NT2/D1 (cell line): ENCODE measurements around the gene FKBP8.

Experiments used
- SUZ12 ChIP-seq: IDR thresholded peaks from 2 replicates; pipeline ENCODE4 v1.6.1; 2011; ENCODE audit not compliant: insufficient read length, insufficient read depth; ENCODE audit errors: extremely low read depth
- YY1 ChIP-seq: IDR thresholded peaks from 2 replicates; pipeline ENCODE4 v1.6.1; 2011; ENCODE audit not compliant: insufficient read length, insufficient read depth
- ZNF274 ChIP-seq: IDR thresholded peaks from 2 replicates; pipeline ENCODE4 v1.6.1; 2011; ENCODE audit warnings: mild to moderate bottlenecking, low read depth, low read length

DNA sequence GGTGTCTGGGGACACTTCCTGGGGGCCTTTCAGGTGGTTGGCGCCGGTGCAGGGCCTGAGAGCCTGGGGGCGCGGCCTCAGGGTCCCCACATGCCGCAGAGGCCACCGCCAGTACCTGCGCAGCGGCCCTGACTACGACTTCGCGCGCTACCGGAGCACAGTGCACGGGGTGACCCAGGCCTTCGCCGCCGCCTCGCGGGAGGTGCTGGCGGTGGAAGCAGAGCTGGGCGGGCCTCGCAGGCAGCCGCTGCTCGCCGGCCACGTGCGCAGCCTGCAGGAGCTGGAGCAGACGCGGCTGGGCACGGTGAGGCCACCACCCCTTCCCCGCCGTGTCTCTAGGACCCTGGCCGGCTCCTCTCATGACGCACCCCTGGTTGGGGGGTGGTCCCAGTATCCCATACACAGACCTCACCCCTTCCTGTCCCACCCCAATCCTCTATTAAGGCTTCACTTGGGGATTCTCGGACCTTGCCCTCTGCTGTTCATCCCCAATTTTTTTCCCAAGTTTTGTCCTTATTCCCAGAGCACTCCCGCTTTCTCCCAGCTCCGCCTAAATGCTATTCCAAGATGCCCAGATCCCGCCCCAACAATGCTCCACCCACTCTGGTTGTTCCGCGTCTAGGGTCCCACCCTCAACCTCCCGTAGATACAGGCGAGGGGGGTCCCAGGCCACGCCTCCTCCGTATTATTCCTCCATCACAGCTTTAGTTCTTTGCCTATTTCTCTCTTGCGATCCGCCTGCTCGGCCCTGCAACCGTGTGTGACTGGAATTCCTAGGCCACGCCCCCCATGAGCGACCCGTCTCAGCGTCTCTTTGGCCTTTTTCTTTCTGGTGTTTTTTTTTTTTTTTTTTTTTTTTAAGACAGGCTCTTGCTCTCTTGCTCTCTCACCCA, 46.3 kb upstream of the FKBP8 start:
- TF ChIP-seq SUZ12: no peak
- TF ChIP-seq ZNF274: no peak
- TF ChIP-seq YY1: no peak
